GM06990 (cell line): Measurements from ENCODE around the gene RNF150.

Source experiments
- DNase-seq: peaks from one replicate; pipeline ENCODE4 v3.0.0-alpha.2; 2011; ENCODE audit not compliant: insufficient read length; ENCODE audit errors: extremely low read depth
- H3K27me3 ChIP-seq: replicated peaks from 2 replicates; pipeline ENCODE4 v1.6.0; 2011; ENCODE audit warnings: low read length; ENCODE audit not compliant: control insufficient read depth, insufficient read depth
- H3K36me3 ChIP-seq: 2 replicates; pipeline ENCODE4 v1.5.1; 2011; ENCODE audit warnings: low read length; ENCODE audit not compliant: control insufficient read depth, insufficient read depth
- H3K4me3 ChIP-seq: replicated peaks from 2 replicates; pipeline ENCODE4 v1.5.1; 2011; ENCODE audit warnings: low read depth, mild to moderate bottlenecking, control low read depth, low read length
- TF ChIP-seq, protein P1 (sequence below): IDR thresholded peaks from 2 replicates; pipeline ENCODE4 v1.5.1; 2011; ENCODE audit warnings: low read length, control low read depth, mild to moderate bottlenecking, inconsistent platforms; ENCODE audit not compliant: insufficient read depth, poor library complexity, severe bottlenecking

The RNF150 gene

GRCh38 chr4:141074098-141074878, 59.0 kb downstream of the RNF150 start:
- Histone ChIP-seq H3K4me3 (no peak overlapping the region), H3K36me3 (no peaks in the 10 kb centered on the region), H3K27me3 (no peaks in the 10 kb centered on the region)
- no peak for DNase-seq
- TF ChIP-seq, protein P1, sequence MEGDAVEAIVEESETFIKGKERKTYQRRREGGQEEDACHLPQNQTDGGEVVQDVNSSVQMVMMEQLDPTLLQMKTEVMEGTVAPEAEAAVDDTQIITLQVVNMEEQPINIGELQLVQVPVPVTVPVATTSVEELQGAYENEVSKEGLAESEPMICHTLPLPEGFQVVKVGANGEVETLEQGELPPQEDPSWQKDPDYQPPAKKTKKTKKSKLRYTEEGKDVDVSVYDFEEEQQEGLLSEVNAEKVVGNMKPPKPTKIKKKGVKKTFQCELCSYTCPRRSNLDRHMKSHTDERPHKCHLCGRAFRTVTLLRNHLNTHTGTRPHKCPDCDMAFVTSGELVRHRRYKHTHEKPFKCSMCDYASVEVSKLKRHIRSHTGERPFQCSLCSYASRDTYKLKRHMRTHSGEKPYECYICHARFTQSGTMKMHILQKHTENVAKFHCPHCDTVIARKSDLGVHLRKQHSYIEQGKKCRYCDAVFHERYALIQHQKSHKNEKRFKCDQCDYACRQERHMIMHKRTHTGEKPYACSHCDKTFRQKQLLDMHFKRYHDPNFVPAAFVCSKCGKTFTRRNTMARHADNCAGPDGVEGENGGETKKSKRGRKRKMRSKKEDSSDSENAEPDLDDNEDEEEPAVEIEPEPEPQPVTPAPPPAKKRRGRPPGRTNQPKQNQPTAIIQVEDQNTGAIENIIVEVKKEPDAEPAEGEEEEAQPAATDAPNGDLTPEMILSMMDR: no peak

GRCh38 chr4:141066690-141067089, 66.6 kb downstream of the RNF150 start:
- Histone ChIP-seq H3K4me3 (no peak overlapping the region), H3K36me3 (no peaks in the 10 kb centered on the region), H3K27me3 (no peaks in the 10 kb centered on the region)
- TF ChIP-seq, protein P1: no peak
- DNase-seq: no peak

GRCh38 chr4:141065872-141066271, 67.4 kb downstream of the RNF150 start:
- no peak for DNase-seq
- TF ChIP-seq, protein P1: no peak
- Histone ChIP-seq H3K27me3 (no peaks in the 10 kb centered on the region), H3K36me3 (no peaks in the 10 kb centered on the region), H3K4me3 (no peak overlapping the region)

DNA sequence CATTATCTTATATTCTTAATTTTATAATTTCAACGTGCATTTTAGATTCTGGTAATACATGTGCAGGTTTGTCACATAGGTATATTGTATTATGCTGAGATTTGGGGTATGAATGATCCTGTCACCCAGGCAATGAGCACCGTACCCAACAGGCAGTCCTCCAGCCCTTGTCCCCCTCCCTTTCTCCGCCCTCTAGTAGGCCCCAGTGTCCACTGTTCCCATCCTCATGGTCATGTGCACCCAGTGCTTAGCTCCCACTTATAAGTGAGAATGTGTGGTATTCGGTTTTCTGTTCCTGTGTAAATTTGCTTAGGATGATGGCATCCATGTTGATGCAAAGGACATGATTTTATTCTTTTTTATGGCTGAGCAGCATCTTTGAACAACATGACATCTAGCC, 70.6 kb downstream of the RNF150 start:
- TF ChIP-seq, protein P1: no peak
- no peaks in the 10 kb centered on the region for H3K36me3 ChIP-seq
- DNase-seq: no peak
- no peak overlapping the region for H3K4me3 ChIP-seq
- H3K27me3 ChIP-seq: no peaks in the 10 kb centered on the region

- H3K4me3 ChIP-seq: no peak overlapping the region
- no peaks in the 10 kb centered on the region for H3K27me3 ChIP-seq
- DNase-seq: no peak
- H3K36me3 ChIP-seq: no peaks in the 10 kb centered on the region
- TF ChIP-seq, protein P1: no peak
These were observed 74.4 kb downstream of the RNF150 start for GRCh38 chr4:141058591-141059512.
